ENCODE measurements around the gene GLMP. TPM values are rescaled to one million over a fixed set of nuclear protein-coding genes. Genes with fewer than 3 reads are reported as not detected.
"Not testable (repeated sequence)": the region's sequence is repeated elsewhere in the genome, so short reads cannot be mapped to it uniquely, and the experiment has no call there.

Gene GLMP
- polyA plus RNA-seq, 1 experiment, result 25.5 TPM

- no peak for TF ChIP-seq CTCF (IDR thresholded peaks at IDR 0.05; ENCODE audit: low read depth, low read length)
- Histone ChIP-seq H3K27me3 (ENCODE audit: control insufficient read depth, insufficient read depth, low read length) (no peaks in the 10 kb centered on the region), H3K27ac (ENCODE audit: low read depth, low read length) (peak overlapping the region; percentile 31), H3K4me3 (ENCODE audit: low read depth, low read length) (peak overlapping the region; percentile 98), H3K9me3 (ENCODE audit: control insufficient read depth, insufficient read depth, low read length) (peaks cover 3% of the 10 kb centered on the region; the same call in 1 of the 2 replicates)
- CTCF ChIA-PET, result interaction anchor here (0.6 to 2.2 kb wide), 4 partner anchors 15 to 48 kb away, joined by 3 to 9 read pairs (median 4); no protein-coding TSS in a partner anchor
- no peak for DNase-seq (ENCODE audit: low read depth, low spot score)
- POLR2A ChIA-PET, result interaction anchor here (1.2 kb wide), 1 partner anchor 14 kb away, joined by 6 read pairs; no protein-coding TSS in a partner anchor
These were observed 42.4 kb upstream of the GLMP start for GRCh38 chr1:156337888-156338179.

DNA sequence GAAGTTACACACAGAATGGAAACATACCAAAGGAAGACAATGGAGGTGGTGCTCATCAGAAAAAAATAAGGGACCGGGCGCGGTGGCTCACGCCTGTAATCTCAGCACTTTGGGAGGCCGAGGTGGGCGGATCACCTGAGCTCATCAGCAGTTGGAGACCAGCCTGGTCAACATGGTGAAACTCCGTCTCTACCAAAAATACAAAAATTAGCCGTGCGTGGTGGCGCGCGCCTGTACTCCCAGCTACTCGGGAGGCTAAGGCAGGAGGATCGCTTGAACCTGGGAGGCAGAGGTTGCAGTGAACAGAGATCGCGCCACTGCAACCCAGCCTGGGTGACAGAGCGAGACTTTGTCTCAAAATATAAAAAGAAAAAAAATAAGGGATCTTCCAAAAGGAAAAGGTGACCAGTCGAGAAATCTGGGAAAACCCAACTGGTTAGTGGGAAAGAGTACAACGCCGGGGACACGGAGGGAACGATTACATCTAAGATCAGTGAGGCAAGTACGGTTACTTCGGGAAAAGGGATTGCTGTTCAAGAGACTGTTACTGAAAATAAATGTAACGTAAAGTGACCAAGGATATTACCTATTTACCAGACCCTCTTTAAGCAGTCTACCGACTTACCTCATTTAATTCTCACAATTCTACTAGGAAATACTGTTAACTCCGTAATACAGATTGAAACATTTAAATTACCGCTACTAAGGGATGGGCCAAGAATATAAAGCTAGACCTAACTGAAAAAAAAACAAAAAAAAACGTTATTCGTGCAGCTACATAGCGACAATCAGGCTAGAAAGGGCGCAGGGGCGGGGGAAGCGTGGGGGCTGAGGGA lies 41.8 kb upstream of the GLMP start:
- ChIA-PET POLR2A (interaction anchor here (1.2 kb wide), 1 partner anchor 14 kb away, joined by 6 read pairs; no protein-coding TSS in a partner anchor), CTCF (interaction anchor here (0.6 to 2.2 kb wide), 7 partner anchors 16 to 112 kb away, joined by 3 to 11 read pairs (median 3); no protein-coding TSS in a partner anchor)
- TF ChIP-seq CTCF (IDR thresholded peaks at IDR 0.05; ENCODE audit: low read depth, low read length), result no peak

DNA sequence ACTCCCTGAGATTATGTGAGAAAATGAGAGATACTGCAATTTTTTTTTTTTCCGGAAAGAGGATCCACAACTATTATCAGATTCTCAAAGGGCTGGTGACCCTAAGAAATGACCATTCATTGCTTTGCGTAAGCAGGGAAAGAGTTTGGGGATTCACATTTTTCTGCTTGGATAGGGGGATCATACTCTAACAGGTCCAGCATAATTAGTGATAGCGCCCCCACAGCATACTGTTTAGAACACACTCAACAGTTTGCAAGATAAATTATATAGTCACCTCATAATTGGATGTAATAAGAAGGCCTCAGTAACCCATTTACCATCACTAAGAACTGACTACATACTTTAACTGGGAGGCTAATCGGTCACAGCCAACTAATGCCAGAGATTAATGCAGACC lies 40.8 kb upstream of the GLMP start:
- no peak for DNase-seq (ENCODE audit: low read depth, low spot score)
- TF ChIP-seq CTCF (IDR thresholded peaks at IDR 0.05; ENCODE audit: low read depth, low read length), result peak; percentile 10; the same call in 1 of the 2 replicates
- H3K4me3 ChIP-seq (ENCODE audit: low read depth, low read length), result peak overlapping the region; percentile 98
- H3K27ac ChIP-seq (ENCODE audit: low read depth, low read length), result no peak overlapping the region
- no peaks in the 10 kb centered on the region for H3K27me3 ChIP-seq (ENCODE audit: control insufficient read depth, insufficient read depth, low read length)
- CTCF ChIA-PET, result interaction anchor here (0.6 to 4.2 kb wide), 6 partner anchors 11 to 111 kb away, joined by 3 to 31 read pairs (median 6); no protein-coding TSS in a partner anchor
- POLR2A ChIA-PET, result no interaction called here
- H3K9me3 ChIP-seq (ENCODE audit: control insufficient read depth, insufficient read depth, low read length), result peaks cover 3% of the 10 kb centered on the region; the same call in 1 of the 2 replicates

More for the DNA sequence above, 41.8 kb upstream of the GLMP start:
- H3K27me3 ChIP-seq (ENCODE audit: control insufficient read depth, insufficient read depth, low read length), result no peaks in the 10 kb centered on the region
- H3K4me3 ChIP-seq (ENCODE audit: low read depth, low read length), result peak overlapping the region; percentile 98
- peaks cover 3% of the 10 kb centered on the region; the same call in 1 of the 2 replicates for H3K9me3 ChIP-seq (ENCODE audit: control insufficient read depth, insufficient read depth, low read length)
- H3K27ac ChIP-seq (ENCODE audit: low read depth, low read length), result no peak overlapping the region
- no peak for DNase-seq (ENCODE audit: low read depth, low spot score)

GRCh38 chr1:156323179-156323578 lies 27.7 kb upstream of the GLMP start:
- not testable (repeated sequence) for H3K27ac ChIP-seq (ENCODE audit: low read depth, low read length); H3K4me3 ChIP-seq (ENCODE audit: low read depth, low read length); H3K9me3 ChIP-seq (ENCODE audit: control insufficient read depth, insufficient read depth, low read length); DNase-seq (ENCODE audit: low read depth, low spot score); H3K27me3 ChIP-seq (ENCODE audit: control insufficient read depth, insufficient read depth, low read length)
- ChIA-PET POLR2A (interaction anchor here (0.7 to 1.3 kb wide), 4 partner anchors 15 to 146 kb away, joined by 4 to 6 read pairs (median 4); partner anchors contain the start of genes CCT3 and TSACC), CTCF (interaction anchor here (1.4 kb wide), 1 partner anchor 62 kb away, joined by 3 read pairs; no protein-coding TSS in a partner anchor)

DNA sequence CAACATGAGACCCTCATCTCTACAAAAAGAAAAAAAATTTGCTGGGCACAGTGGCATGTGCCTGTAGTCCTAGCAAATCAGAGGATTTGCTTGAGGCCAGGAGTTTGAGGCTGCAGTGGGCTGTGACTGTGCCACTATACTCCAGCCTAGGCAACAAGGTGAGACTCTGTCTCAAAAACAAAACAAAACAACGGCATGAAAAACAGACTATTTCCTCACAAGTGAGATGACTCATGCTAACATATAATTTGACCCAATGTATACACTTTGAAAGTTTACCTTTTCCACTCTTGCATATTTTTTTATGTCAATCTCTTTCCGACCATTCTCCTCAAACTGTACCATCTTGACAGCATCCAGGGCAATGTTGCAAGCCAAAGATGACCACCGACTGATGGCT lies 25.1 kb upstream of the GLMP start:
- no peak overlapping the region for H3K27ac ChIP-seq (ENCODE audit: low read depth, low read length)
- H3K4me3 ChIP-seq (ENCODE audit: low read depth, low read length), result no peak overlapping the region
- POLR2A ChIA-PET, result no interaction called here
- no peaks in the 10 kb centered on the region for H3K27me3 ChIP-seq (ENCODE audit: control insufficient read depth, insufficient read depth, low read length)
- DNase-seq (ENCODE audit: low read depth, low spot score), result no peak
- H3K9me3 ChIP-seq (ENCODE audit: control insufficient read depth, insufficient read depth, low read length), result no peaks in the 10 kb centered on the region
- CTCF ChIA-PET, result interaction anchor here (0.8 to 2.8 kb wide), 8 partner anchors 10 to 230 kb away, joined by 3 to 31 read pairs (median 6); no protein-coding TSS in a partner anchor
- no peak for TF ChIP-seq CTCF (IDR thresholded peaks at IDR 0.05; ENCODE audit: low read depth, low read length)

Measured in AG04450 (cell line).